C4-2B (cell line): ENCODE data around the gene NACA.

Experiments
- ZFX ChIP-seq: fragments of 450-650 bp; IDR thresholded peaks from 2 replicates; pipeline ENCODE4 v1.6.1; 2017
- TF ChIP-seq, protein P1 (sequence below): fragments of 450-650 bp; conservative IDR thresholded peaks from 2 replicates; pipeline ENCODE4 v1.5.1; 2017; ENCODE audit warnings: mild to moderate bottlenecking

DNA sequence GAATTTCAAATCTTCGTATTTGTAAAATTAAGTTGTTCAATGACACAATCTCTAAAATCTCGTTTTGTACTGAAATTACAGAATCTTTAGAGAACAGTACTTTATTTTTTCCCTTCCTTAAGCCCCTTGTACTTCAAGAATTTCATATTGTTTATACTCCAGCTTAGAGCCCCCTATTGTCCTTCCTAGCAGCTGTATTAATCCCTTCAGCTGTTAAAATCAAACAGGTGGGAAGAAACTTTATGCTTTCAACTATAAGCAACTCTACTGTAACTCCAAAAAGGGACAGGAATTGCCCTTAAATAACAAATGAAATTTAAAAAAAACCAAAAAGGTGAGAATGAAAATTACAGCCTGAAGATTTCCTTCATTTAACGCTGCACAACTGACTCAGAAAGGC, 1.7 kb downstream of the NACA start:
- TF ChIP-seq, protein P1, sequence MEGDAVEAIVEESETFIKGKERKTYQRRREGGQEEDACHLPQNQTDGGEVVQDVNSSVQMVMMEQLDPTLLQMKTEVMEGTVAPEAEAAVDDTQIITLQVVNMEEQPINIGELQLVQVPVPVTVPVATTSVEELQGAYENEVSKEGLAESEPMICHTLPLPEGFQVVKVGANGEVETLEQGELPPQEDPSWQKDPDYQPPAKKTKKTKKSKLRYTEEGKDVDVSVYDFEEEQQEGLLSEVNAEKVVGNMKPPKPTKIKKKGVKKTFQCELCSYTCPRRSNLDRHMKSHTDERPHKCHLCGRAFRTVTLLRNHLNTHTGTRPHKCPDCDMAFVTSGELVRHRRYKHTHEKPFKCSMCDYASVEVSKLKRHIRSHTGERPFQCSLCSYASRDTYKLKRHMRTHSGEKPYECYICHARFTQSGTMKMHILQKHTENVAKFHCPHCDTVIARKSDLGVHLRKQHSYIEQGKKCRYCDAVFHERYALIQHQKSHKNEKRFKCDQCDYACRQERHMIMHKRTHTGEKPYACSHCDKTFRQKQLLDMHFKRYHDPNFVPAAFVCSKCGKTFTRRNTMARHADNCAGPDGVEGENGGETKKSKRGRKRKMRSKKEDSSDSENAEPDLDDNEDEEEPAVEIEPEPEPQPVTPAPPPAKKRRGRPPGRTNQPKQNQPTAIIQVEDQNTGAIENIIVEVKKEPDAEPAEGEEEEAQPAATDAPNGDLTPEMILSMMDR, result no peak
- no peak for TF ChIP-seq ZFX
